Liver (tissue), 2 donors: ENCODE measurements around the gene SLC2A4RG.

ENCODE experiments used
- CTCF ChIP-seq: fragments of 150-350 bp; IDR thresholded peaks from 2 replicates; pipeline ENCODE4 v1.5.1; 2017; ENCODE audit warnings: improper control_type of control experiment, low read depth, low read length; ENCODE audit not compliant: missing input control
- FOXA1 ChIP-seq: IDR thresholded peaks from 2 replicates; pipeline ENCODE4 v1.6.1; 2016; ENCODE audit warnings: antibody characterized with exemption
- REST ChIP-seq: IDR thresholded peaks from 2 replicates; pipeline ENCODE4 v1.6.1; 2016; ENCODE audit warnings: antibody characterized with exemption, mild to moderate bottlenecking
- donor health status: healthy.

GRCh38 chr20:63734111-63734945 is 5.2 kb upstream of the SLC2A4RG start:
- TF ChIP-seq CTCF (no peak), FOXA1 (no peak), REST (peak; percentile 64)
